Measurements from ENCODE around the gene TICRR. TPM values are rescaled to one million over a fixed set of nuclear protein-coding genes. Genes with fewer than 3 reads are reported as not detected.
A peak's percentile ranks its signal among the peaks of the same experiment; 100 is the strongest.

TICRR gene
- total and polyA plus RNA-seq, 4 donors: under 0.01 to 7.3 (median 0.15) TPM

DNA sequence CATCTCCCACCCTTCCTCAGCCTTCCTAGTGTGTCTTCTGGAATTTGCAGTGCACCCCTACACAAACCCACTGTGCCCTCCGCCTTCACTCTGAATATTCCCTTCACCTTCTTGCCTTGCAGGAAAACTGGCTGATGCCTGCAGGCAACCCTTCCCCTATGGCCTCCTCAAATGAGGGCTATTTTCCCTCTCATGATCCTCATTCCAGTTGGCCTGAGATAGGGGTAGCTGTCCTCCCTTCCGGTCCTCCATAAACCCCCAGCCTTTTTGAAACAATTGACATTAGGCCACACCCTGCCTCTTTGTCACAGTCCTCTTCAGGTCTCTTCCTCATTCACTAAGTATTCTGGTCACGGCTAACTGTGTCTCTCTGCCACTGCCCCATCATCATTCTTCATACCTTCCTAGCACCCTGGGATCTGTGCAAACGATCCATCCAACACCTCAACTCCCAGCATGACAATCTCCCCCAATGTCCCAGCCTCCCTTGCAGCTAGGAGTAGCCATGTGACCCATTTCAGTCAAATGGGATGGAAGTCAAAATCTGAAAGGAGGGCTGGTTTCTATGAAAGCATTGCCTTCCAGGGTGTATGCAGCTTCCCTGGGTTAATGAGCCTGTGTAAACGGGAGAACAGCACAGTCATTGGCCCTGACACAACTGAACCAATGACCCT lies 8.5 kb upstream of the TICRR start:
- 86% methylated on average over 5 of the region's 5 CpGs for WGBS
- Histone ChIP-seq H3K4me1 (ENCODE audit: control insufficient read depth in 4 of 4, insufficient read depth in 4 of 4, low read length in 3 of 4) (no peaks in the 10 kb centered on the region), H3K9me3 (ENCODE audit: control insufficient read depth in 4 of 4, low read length in 3 of 4) (peaks cover 0 to 4% (median 2%) of the 10 kb centered on the region in 4 donors), H3K27ac (ENCODE audit: low read depth in 1 of 2, low read length in 2 of 2) (no peak overlapping the region), H3K4me3 (ENCODE audit: low read depth in 1 of 3, low read length in 3 of 3) (no peak overlapping the region), H3K36me3 (ENCODE audit: control insufficient read depth in 4 of 4, insufficient read depth in 3 of 4, low read depth in 1 of 4, low read length in 3 of 4) (no peaks in the 10 kb centered on the region), H3K9ac (ENCODE audit: low read depth in 1 of 2, low read length in 2 of 2) (no peak overlapping the region), H3K27me3 (ENCODE audit: control insufficient read depth in 4 of 4, insufficient read depth in 4 of 4, low read length in 3 of 4) (no peaks in the 10 kb centered on the region)
- DNase-seq (ENCODE audit: low spot score): no peak
- TF ChIP-seq YY1 (IDR thresholded peaks at IDR 0.05): no peak

DNA sequence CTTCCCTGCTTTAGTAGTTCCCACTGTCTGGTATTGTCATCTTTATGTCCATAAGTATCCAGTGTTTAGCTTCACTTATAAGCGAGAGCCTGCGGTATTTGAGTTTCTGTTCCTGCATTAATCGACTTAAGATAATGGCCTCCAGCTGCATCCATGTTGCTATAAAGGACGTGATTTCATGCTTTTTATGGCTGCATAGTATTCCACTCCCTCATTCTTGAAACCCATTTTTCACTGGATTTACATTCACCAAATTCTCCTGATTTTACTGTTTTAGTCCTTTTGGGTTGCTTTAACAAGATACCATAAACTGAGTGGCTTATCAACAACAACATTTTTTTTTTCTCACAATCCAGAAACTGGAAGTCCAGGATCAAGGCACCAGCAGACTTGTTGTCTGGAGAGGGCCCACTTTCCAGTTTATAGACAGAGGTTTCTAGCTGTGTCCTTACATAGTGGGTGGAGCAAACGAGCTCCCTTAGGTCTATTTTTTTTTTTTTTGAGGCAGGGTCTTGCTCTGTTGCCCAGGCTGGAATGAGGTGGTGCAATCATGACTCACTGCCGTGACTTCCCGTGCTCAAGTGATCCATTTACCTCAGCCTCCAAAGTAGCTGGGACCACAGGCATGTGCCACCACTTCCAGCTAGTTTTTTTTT lies 6.1 kb upstream of the TICRR start:
- TF ChIP-seq RXRA (IDR thresholded peaks at IDR 0.05): no peak
- no peak for TF ChIP-seq YY1 (IDR thresholded peaks at IDR 0.05)
- Histone ChIP-seq H3K4me3 (ENCODE audit: low read depth in 1 of 3, low read length in 3 of 3) (no peak overlapping the region), H3K36me3 (ENCODE audit: control insufficient read depth in 4 of 4, insufficient read depth in 3 of 4, low read depth in 1 of 4, low read length in 3 of 4) (no peaks in the 10 kb centered on the region), H3K9ac (ENCODE audit: low read depth in 1 of 2, low read length in 2 of 2) (no peak overlapping the region), H3K4me1 (ENCODE audit: control insufficient read depth in 4 of 4, insufficient read depth in 4 of 4, low read length in 3 of 4) (no peaks in the 10 kb centered on the region), H3K27me3 (ENCODE audit: control insufficient read depth in 4 of 4, insufficient read depth in 4 of 4, low read length in 3 of 4) (no peaks in the 10 kb centered on the region), H3K27ac (ENCODE audit: low read depth in 1 of 2, low read length in 2 of 2) (no peak overlapping the region), H3K9me3 (ENCODE audit: control insufficient read depth in 4 of 4, low read length in 3 of 4) (peaks cover 0 to 4% (median 2%) of the 10 kb centered on the region in 4 donors)
- 82% methylated on average over 7 of the region's 7 CpGs for WGBS
- DNase-seq (ENCODE audit: low spot score): no peak

DNA sequence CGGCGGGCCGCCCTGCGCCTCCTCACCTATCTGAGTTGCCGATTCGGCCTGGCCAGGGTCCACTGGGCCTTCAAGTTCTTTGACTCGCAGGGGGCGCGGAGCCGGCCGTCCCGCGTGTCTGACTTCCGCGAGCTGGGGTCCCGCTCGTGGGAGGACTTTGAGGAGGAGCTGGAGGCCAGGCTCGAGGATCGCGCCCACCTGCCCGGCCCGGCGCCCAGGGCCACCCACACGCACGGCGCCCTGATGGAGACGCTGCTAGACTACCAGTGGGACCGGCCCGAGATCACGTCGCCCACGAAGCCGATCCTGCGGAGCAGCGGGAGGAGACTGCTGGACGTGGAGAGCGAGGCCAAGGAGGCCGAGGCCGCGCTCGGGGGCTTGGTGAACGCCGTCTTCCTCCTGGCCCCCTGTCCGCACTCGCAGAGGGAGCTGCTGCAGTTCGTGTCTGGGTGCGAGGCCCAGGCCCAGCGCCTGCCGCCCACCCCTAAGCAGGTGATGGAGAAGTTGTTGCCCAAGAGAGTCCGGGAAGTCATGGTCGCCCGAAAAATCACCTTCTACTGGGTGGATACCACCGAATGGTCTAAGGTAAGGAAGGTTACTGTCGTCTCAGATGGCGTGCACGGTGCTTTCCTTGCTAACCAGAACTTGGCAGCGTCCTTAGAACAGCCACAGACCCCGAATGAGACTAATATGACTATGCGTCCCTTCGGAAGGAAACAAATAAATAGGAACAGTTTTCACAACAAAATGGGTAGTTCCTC lies 567 bp downstream of the TICRR start:
- 3% methylated on average over 60 of the region's 60 CpGs for WGBS

DNA sequence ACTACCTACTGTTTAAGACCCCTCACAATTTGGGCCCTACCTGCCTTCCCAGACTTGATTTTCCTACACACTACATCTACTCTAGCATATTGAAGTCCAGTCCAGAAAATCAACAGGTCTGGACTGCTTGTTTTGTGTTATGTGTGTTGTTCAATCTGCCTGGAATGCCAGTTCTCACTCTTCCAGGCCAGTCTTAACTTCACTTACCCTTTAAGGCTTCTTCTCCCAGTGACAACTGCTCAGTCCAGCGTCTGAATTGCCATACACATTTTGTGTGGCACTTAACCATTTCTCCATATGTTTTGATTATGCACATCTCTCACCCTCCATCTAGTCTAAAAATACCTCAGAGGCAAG lies 1.1 kb downstream of the TICRR start:
- Histone ChIP-seq H3K4me3 (ENCODE audit: low read depth in 1 of 3, low read length in 3 of 3) (no peak overlapping the region), H3K27ac (ENCODE audit: low read depth in 1 of 2, low read length in 2 of 2) (no peak overlapping the region), H3K27me3 (ENCODE audit: control insufficient read depth in 4 of 4, insufficient read depth in 4 of 4, low read length in 3 of 4) (no peaks in the 10 kb centered on the region), H3K9me3 (ENCODE audit: control insufficient read depth in 4 of 4, low read length in 3 of 4) (no peaks in the 10 kb centered on the region), H3K4me1 (ENCODE audit: control insufficient read depth in 4 of 4, insufficient read depth in 4 of 4, low read length in 3 of 4) (peaks cover 1 to 13% (median 9%) of the 10 kb centered on the region in 4 donors), H3K36me3 (ENCODE audit: control insufficient read depth in 4 of 4, insufficient read depth in 3 of 4, low read depth in 1 of 4, low read length in 3 of 4) (no peaks in the 10 kb centered on the region), H3K9ac (ENCODE audit: low read depth in 1 of 2, low read length in 2 of 2) (no peak overlapping the region)
- 40% methylated on average over 1 of the region's 1 CpG for WGBS
- TF ChIP-seq, protein P1, sequence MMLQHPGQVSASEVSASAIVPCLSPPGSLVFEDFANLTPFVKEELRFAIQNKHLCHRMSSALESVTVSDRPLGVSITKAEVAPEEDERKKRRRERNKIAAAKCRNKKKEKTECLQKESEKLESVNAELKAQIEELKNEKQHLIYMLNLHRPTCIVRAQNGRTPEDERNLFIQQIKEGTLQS (IDR thresholded peaks at IDR 0.05): no peak
- no peak for TF ChIP-seq GABPA (IDR thresholded peaks at IDR 0.05 in 1 of 2, conservative IDR thresholded peaks at IDR 0.05 in 1 of 2)
- TF ChIP-seq FOXA1 (IDR thresholded peaks at IDR 0.05): no peak
- TF ChIP-seq, protein P2, sequence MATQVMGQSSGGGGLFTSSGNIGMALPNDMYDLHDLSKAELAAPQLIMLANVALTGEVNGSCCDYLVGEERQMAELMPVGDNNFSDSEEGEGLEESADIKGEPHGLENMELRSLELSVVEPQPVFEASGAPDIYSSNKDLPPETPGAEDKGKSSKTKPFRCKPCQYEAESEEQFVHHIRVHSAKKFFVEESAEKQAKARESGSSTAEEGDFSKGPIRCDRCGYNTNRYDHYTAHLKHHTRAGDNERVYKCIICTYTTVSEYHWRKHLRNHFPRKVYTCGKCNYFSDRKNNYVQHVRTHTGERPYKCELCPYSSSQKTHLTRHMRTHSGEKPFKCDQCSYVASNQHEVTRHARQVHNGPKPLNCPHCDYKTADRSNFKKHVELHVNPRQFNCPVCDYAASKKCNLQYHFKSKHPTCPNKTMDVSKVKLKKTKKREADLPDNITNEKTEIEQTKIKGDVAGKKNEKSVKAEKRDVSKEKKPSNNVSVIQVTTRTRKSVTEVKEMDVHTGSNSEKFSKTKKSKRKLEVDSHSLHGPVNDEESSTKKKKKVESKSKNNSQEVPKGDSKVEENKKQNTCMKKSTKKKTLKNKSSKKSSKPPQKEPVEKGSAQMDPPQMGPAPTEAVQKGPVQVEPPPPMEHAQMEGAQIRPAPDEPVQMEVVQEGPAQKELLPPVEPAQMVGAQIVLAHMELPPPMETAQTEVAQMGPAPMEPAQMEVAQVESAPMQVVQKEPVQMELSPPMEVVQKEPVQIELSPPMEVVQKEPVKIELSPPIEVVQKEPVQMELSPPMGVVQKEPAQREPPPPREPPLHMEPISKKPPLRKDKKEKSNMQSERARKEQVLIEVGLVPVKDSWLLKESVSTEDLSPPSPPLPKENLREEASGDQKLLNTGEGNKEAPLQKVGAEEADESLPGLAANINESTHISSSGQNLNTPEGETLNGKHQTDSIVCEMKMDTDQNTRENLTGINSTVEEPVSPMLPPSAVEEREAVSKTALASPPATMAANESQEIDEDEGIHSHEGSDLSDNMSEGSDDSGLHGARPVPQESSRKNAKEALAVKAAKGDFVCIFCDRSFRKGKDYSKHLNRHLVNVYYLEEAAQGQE (IDR thresholded peaks at IDR 0.05): no peak
- TF ChIP-seq RXRA (IDR thresholded peaks at IDR 0.05): no peak
- no peak for TF ChIP-seq RAD21 (IDR thresholded peaks at IDR 0.05)
- TF ChIP-seq NR2F2 (IDR thresholded peaks at IDR 0.05): no peak
- TF ChIP-seq TAF1 (conservative IDR thresholded peaks at IDR 0.05): no peak
- no peak for TF ChIP-seq SP1 (IDR thresholded peaks at IDR 0.05)
- TF ChIP-seq JUND (IDR thresholded peaks at IDR 0.05): no peak
- TF ChIP-seq HNF4A (conservative IDR thresholded peaks at IDR 0.05): no peak
- no peak for TF ChIP-seq YY1 (IDR thresholded peaks at IDR 0.05)
- DNase-seq (ENCODE audit: low spot score): no peak

More for the DNA sequence above, 567 bp downstream of the TICRR start:
- Histone ChIP-seq H3K27me3 (ENCODE audit: control insufficient read depth in 4 of 4, insufficient read depth in 4 of 4, low read length in 3 of 4) (no peaks in the 10 kb centered on the region), H3K36me3 (ENCODE audit: control insufficient read depth in 4 of 4, insufficient read depth in 3 of 4, low read depth in 1 of 4, low read length in 3 of 4) (no peaks in the 10 kb centered on the region), H3K4me1 (ENCODE audit: control insufficient read depth in 4 of 4, insufficient read depth in 4 of 4, low read length in 3 of 4) (peaks cover 1 to 13% (median 9%) of the 10 kb centered on the region in 4 donors), H3K4me3 (ENCODE audit: low read depth in 1 of 3, low read length in 3 of 3) (peak overlapping the region; percentile 63 to 75 (median 72)), H3K9ac (ENCODE audit: low read depth in 1 of 2, low read length in 2 of 2) (no peak overlapping the region), H3K27ac (ENCODE audit: low read depth in 1 of 2, low read length in 2 of 2) (no peak overlapping the region), H3K9me3 (ENCODE audit: control insufficient read depth in 4 of 4, low read length in 3 of 4) (no peaks in the 10 kb centered on the region)
- TF ChIP-seq GABPA (IDR thresholded peaks at IDR 0.05 in 1 of 2, conservative IDR thresholded peaks at IDR 0.05 in 1 of 2) (no peak), EGR1 (IDR thresholded peaks at IDR 0.05; ENCODE audit: low read depth in 2 of 2) (peak in 1 of 2 donors; percentile 4)
- peak; percentile 40 for DNase-seq (ENCODE audit: low spot score)

Data from liver (tissue), 9 donors.